Psoas muscle (tissue), 8 donors: Measurements from ENCODE around the gene RNF215. TPM values are rescaled to one million over a fixed set of nuclear protein-coding genes. Genes with fewer than 3 reads are reported as not detected.
A peak's percentile ranks its signal among the peaks of the same experiment; 100 is the strongest.

Experiments used
- ATAC-seq, 4 donors: fragments of 200-7000 bp; cut with Tn5 transposase; one replicate each; pipeline ENCODE4 v1.9.1; 2020; ENCODE audit warnings: moderate library complexity in 3 of 4, mild to moderate bottlenecking in 2 of 4
- DNase-seq, 2 donors: peaks; one replicate each; pipeline ENCODE4 v3.0.0-alpha.2; 2020
- H3K27ac ChIP-seq: fragments of 200-600 bp; one replicate; pipeline ENCODE4 v1.8.0; 2022
- H3K27me3 ChIP-seq, 3 donors: fragments of 200-600 bp in 1 of 3; one replicate each; pipeline versions ENCODE4 v1.6.1 to v1.8.0; 2013 to 2022; ENCODE audit warnings: low read length in 2 of 3, mild to moderate bottlenecking in 2 of 3, moderate library complexity in 1 of 3; ENCODE audit not compliant: insufficient read depth in 3 of 3
- H3K36me3 ChIP-seq, 2 donors: fragments of 200-600 bp in 1 of 2; one replicate each; pipeline versions ENCODE4 v1.6.1 to v1.8.0; 2013 to 2022; ENCODE audit warnings: low read depth in 1 of 2, mild to moderate bottlenecking in 1 of 2, moderate library complexity in 1 of 2; ENCODE audit not compliant: insufficient read depth in 1 of 2
- H3K4me1 ChIP-seq: fragments of 200-600 bp; one replicate; pipeline ENCODE4 v1.8.0; 2022
- H3K4me3 ChIP-seq: fragments of 200-600 bp; one replicate; pipeline ENCODE4 v1.8.0; 2022; ENCODE audit warnings: mild to moderate bottlenecking
- H3K9me3 ChIP-seq: fragments of 200-600 bp; one replicate; pipeline ENCODE4 v1.8.0; 2022
- CTCF ChIP-seq: fragments of 200-600 bp; IDR thresholded peaks from one replicate; pipeline ENCODE4 v1.8.0; 2022; ENCODE audit warnings: antibody characterized with exemption
- WGBS, 3 donors: extraction: QIAGEN DNeasy Blood & Tissue Kit; methylation state at CpG; one replicate each; pipeline versions ENCODE4 v1.1.6 to v1.1.7; 2013; 5-methylcytosine and 5-hydroxymethylcytosine counted together
- intact Hi-C, 2 donors: fragments of 100-400 bp; cut with DNase I; formaldehyde crosslinking; loops; one replicate each; pipeline versions ENCODE4 v1.11.0 to v1.14.2; 2022
- polyA plus RNA-seq, 3 donors: library from polyadenylated mRNA; stranded (reverse); fragments of 200-250 nt; gene quantifications; one replicate each; pipeline ENCODE4 v1.2.3, GENCODE V29; 2013
- total RNA-seq, 4 donors: library from RNA; stranded (reverse); fragmentation: NEBNext Ultra II Directional in 2 of 4; extraction: Animal tissue kit (Norgen Biotek cat#: 25700) in 2 of 4; gene quantifications; one replicate each; pipeline versions ENCODE4 v1.2.1 to v1.2.4, GENCODE V29; 2021 to 2023
- donor health status: healthy with polysubstance abuse.
- donor health status: DM: no; HTN: no; CAD: no; lungs with moderate emphysema.
- donor health status: Bipolar disorder and iron deficiency.
- donor health status: healthy.
- donor health status: DM: yes; HTN: yes; CAD: no.
- donor health status: DM: no; HTN: no; CAD: no.
- donor health status: DM: no; HTN: no; CAD: no.
- donor health status: DM: yes; HTN: yes; CAD: no.

RNF215 gene
- total and polyA plus RNA-seq, 7 donors = 5.7 to 13.8 (median 8.8) TPM

GRCh38 chr22:30422481-30423300, 35.5 kb upstream of the RNF215 start:
- DNase-seq = peak; percentile 83 to 91
- intact Hi-C loops = loop anchor here in 1 of 2 donors (10.0 kb wide), 2 partner anchors 68 to 182 kb away; partner anchors contain the start of genes CCDC157, SF3A1 and TCN2
- Histone ChIP-seq H3K27me3 (no peaks in the 10 kb centered on the region), H3K36me3 (peaks cover 0 to 39% of the 10 kb centered on the region in 2 donors), H3K9me3 (no peaks in the 10 kb centered on the region), H3K27ac (peak overlapping the region; percentile 97), H3K4me1 (peaks cover 24% of the 10 kb centered on the region), H3K4me3 (peak overlapping the region; percentile 83)
- ATAC-seq = peak; percentile 48 to 76 (median 69)
- no peak for TF ChIP-seq CTCF
- WGBS, 3 donors = 27 to 33% (median 30%) methylated on average over 18 of the region's 18 CpGs

GRCh38 chr22:30421695-30422480, 34.7 kb upstream of the RNF215 start:
- H3K4me1 ChIP-seq = peaks cover 24% of the 10 kb centered on the region
- no peak for ATAC-seq
- 68 to 77% (median 71%) methylated on average over 8 of the region's 8 CpGs for WGBS, 3 donors
- H3K4me3 ChIP-seq = peak overlapping the region; percentile 83
- H3K27me3 ChIP-seq = no peaks in the 10 kb centered on the region
- H3K9me3 ChIP-seq = no peaks in the 10 kb centered on the region
- H3K27ac ChIP-seq = peak overlapping the region; percentile 97
- no peak for DNase-seq
- no peak for TF ChIP-seq CTCF
- peaks cover 0 to 47% of the 10 kb centered on the region in 2 donors for H3K36me3 ChIP-seq
- intact Hi-C loops = loop anchor here in 1 of 2 donors (10.0 kb wide), 2 partner anchors 67 to 183 kb away; partner anchors contain the start of genes CCDC157, SF3A1 and TCN2

GRCh38 chr22:30420347-30421125, 33.3 kb upstream of the RNF215 start:
- H3K27ac ChIP-seq = no peak overlapping the region
- ATAC-seq (no peak), DNase-seq (no peak)
- H3K9me3 ChIP-seq = no peaks in the 10 kb centered on the region
- no peak overlapping the region for H3K4me3 ChIP-seq
- H3K4me1 ChIP-seq = peaks cover 24% of the 10 kb centered on the region
- intact Hi-C loops = loop anchor here in 1 of 2 donors (10.0 kb wide), 2 partner anchors 66 to 184 kb away; partner anchors contain the start of genes CCDC157, SF3A1 and TCN2
- no peak for TF ChIP-seq CTCF
- H3K36me3 ChIP-seq = peaks cover 3 to 60% of the 10 kb centered on the region in 2 donors
- 74 to 79% (median 78%) methylated on average over 6 of the region's 6 CpGs for WGBS, 3 donors
- H3K27me3 ChIP-seq = no peaks in the 10 kb centered on the region

DNA sequence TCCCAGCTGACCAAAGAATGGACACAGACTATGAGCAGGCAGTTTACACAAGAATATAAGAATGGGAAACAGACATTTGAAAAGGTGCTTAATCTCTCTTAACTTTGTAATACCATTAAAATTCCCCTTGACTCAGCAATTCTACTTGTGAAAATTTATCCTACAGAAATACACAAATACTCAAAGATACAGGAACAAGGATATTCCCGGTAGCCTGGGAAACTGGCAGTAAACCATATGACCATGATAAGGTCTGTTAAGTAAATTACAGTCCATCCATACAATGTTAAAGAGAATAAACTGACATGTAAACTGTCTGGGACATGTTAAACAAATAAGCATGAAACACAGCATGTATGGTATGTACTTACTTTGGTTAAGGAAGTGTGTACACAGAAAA, 29.6 kb upstream of the RNF215 start:
- peaks cover 3 to 77% of the 10 kb centered on the region in 2 donors for H3K36me3 ChIP-seq
- ATAC-seq = no peak

More for the DNA sequence above, 29.6 kb upstream of the RNF215 start:
- no peaks in the 10 kb centered on the region for H3K27me3 ChIP-seq
- no peak for TF ChIP-seq CTCF
- H3K4me1 ChIP-seq = peaks cover 4% of the 10 kb centered on the region
- DNase-seq = no peak
- WGBS, 3 donors = 69 to 84% (median 78%) methylated on average over 1 of the region's 1 CpG
- intact Hi-C loops = no loop called here
- H3K4me3 ChIP-seq = no peak overlapping the region
- no peaks in the 10 kb centered on the region for H3K9me3 ChIP-seq
- H3K27ac ChIP-seq = no peak overlapping the region
